A673 (cell line): ENCODE results near the gene NDUFA5. TPM values are rescaled to one million over a fixed set of nuclear protein-coding genes. Genes with fewer than 3 reads are reported as not detected.
"Not testable (repeated sequence)": the region's sequence is repeated elsewhere in the genome, so short reads cannot be mapped to it uniquely, and the experiment has no call there.

ENCODE experiments used
- BruUV-seq: library from RNA; stranded (reverse); fragments of 400-500 nt; replicated peaks from 2 replicates; lab custom pipeline; 2021; lab: Mats Ljungman, UMichigan
- CTCF ChIA-PET: fragments of 300-600 bp; sonication (Branson Sonifier 250); formaldehyde crosslinking; loops from one replicate; lab custom pipeline; 2022; ENCODE audit warnings: antibody characterized with exemption; lab: Charles Lee
- POLR2A ChIA-PET: fragments of 300-600 bp; sonication (Branson Sonifier 250); formaldehyde crosslinking; loops from one replicate; lab custom pipeline; 2022; ENCODE audit warnings: antibody characterized with exemption; ENCODE audit not compliant: low non-redundant PET; lab: Charles Lee
- DNase-seq: peaks from one replicate; pipeline ENCODE4 v3.0.0-alpha.2; 2015; ENCODE audit warnings: low spot score
- H3K27ac ChIP-seq: fragments of 200-600 bp; sonication (generic); 2 replicates; pipeline ENCODE4 v1.5.1; 2016; ENCODE audit warnings: mixed run types, low read depth, mild to moderate bottlenecking, mixed read lengths, antibody characterized with exemption, low read length; ENCODE audit not compliant: poor library complexity, severe bottlenecking
- H3K27me3 ChIP-seq: fragments of 200-600 bp; sonication (generic); replicated peaks from 2 replicates; pipeline ENCODE4 v1.6.1; 2017; ENCODE audit warnings: mixed run types, low read depth, mild to moderate bottlenecking, mixed read lengths, antibody characterized with exemption, low read length; ENCODE audit not compliant: insufficient read depth, poor library complexity
- H3K36me3 ChIP-seq: fragments of 200-600 bp; sonication (generic); 2 replicates; pipeline ENCODE4 v1.6.1; 2016; ENCODE audit warnings: mixed run types, mild to moderate bottlenecking, mixed read lengths, antibody characterized with exemption, low read length; ENCODE audit not compliant: insufficient read depth, poor library complexity, severe bottlenecking
- H3K4me1 ChIP-seq: fragments of 200-600 bp; sonication (generic); 2 replicates; pipeline ENCODE4 v1.6.1; 2017; ENCODE audit warnings: mixed run types, mild to moderate bottlenecking, mixed read lengths, antibody characterized with exemption, low read length; ENCODE audit not compliant: insufficient read depth, poor library complexity, severe bottlenecking
- H3K4me3 ChIP-seq: fragments of 200-600 bp; sonication (generic); 2 replicates; pipeline ENCODE4 v1.5.1; 2016; ENCODE audit warnings: low read depth, mixed run types, mild to moderate bottlenecking, mixed read lengths, low read length; ENCODE audit not compliant: poor library complexity, severe bottlenecking
- H3K9me3 ChIP-seq: fragments of 200-600 bp; sonication (generic); 2 replicates; pipeline ENCODE4 v1.6.1; 2016; ENCODE audit warnings: mixed run types, low read depth, mild to moderate bottlenecking, mixed read lengths, antibody characterized with exemption, low read length; ENCODE audit not compliant: poor library complexity, severe bottlenecking
- CTCF ChIP-seq: fragments of 300-800, 200-600 bp; sonication (generic); conservative IDR thresholded peaks from 2 replicates; pipeline ENCODE4 v1.5.1; 2017; ENCODE audit warnings: low read depth, mild to moderate bottlenecking, antibody characterized with exemption, low read length, moderate library complexity, mixed read lengths
- EZH2 ChIP-seq: fragments of 200-600 bp; sonication (generic); IDR thresholded peaks from 2 replicates; pipeline ENCODE4 v1.6.1; 2017; ENCODE audit warnings: borderline replicate concordance, low read depth, mild to moderate bottlenecking, mixed read lengths, antibody characterized with exemption, low read length; ENCODE audit not compliant: poor library complexity, severe bottlenecking
- intact Hi-C: fragments of 100-400 bp; cut with micrococcal nuclease; formaldehyde crosslinking; loops from one replicate; pipeline ENCODE4 v1.10.0; 2022; ENCODE audit not compliant: unreplicated experiment
- total RNA-seq: library from RNA; stranded (reverse); gene quantifications from 2 replicates; pipeline ENCODE4 v1.2.3, GENCODE V29; 2021

The NDUFA5 gene
- total RNA-seq, 1 experiment from 2014 or later = 114 TPM

GRCh38 chr7:123526533-123526932, 31.1 kb downstream of the NDUFA5 start:
- CTCF ChIA-PET, BruUV-seq: not testable (repeated sequence)

GRCh38 chr7:123522066-123522465, 35.6 kb downstream of the NDUFA5 start:
- Histone ChIP-seq H3K4me3 (no peak overlapping the region), H3K36me3 (no peaks in the 10 kb centered on the region), H3K27ac (no peak overlapping the region), H3K27me3 (no peaks in the 10 kb centered on the region), H3K4me1 (no peaks in the 10 kb centered on the region), H3K9me3 (no peaks in the 10 kb centered on the region)
- no peak for TF ChIP-seq CTCF
- no peak for TF ChIP-seq EZH2
- intact Hi-C loops = no loop called here
- CTCF ChIA-PET = no interaction called here
- no TSS peak for BruUV-seq
- POLR2A ChIA-PET = no interaction called here
- DNase-seq = no peak

More at GRCh38 chr7:123526533-123526932, 31.1 kb downstream of the NDUFA5 start:
- H3K4me1 ChIP-seq, H3K4me3 ChIP-seq, H3K36me3 ChIP-seq, H3K27me3 ChIP-seq, intact Hi-C loops, H3K27ac ChIP-seq, POLR2A ChIA-PET, H3K9me3 ChIP-seq, DNase-seq: not testable (repeated sequence)

GRCh38 chr7:123505221-123505620, 52.4 kb downstream of the NDUFA5 start:
- BruUV-seq = no TSS peak
- POLR2A ChIA-PET = no interaction called here

More at GRCh38 chr7:123505221-123505620, 52.4 kb downstream of the NDUFA5 start:
- TF ChIP-seq CTCF (no peak), EZH2 (no peak)
- H3K27ac ChIP-seq = no peak overlapping the region
- no peaks in the 10 kb centered on the region for H3K36me3 ChIP-seq
- CTCF ChIA-PET = no interaction called here
- no peaks in the 10 kb centered on the region for H3K27me3 ChIP-seq
- no peak for DNase-seq
- H3K9me3 ChIP-seq = no peaks in the 10 kb centered on the region
- intact Hi-C loops = no loop called here
- H3K4me3 ChIP-seq = no peak overlapping the region
- H3K4me1 ChIP-seq = no peaks in the 10 kb centered on the region
